Measurements from ENCODE around the gene ATP8B3.

ATP8B3 gene

GRCh38 chr19:1839658-1840540 is 27.8 kb upstream of the ATP8B3 start:
- Histone ChIP-seq H3K27ac (no peak overlapping the region), H3K36me3 (replicated peaks) (no peaks in the 10 kb centered on the region), H3K4me3 (ENCODE audit: low read depth, low read length) (no peak overlapping the region), H3K27me3 (replicated peaks) (no peaks in the 10 kb centered on the region)
- DNase-seq = no peak
- no peak for TF ChIP-seq CTCF (IDR thresholded peaks at IDR 0.05; ENCODE audit: low read depth, low read length, missing control alignments)
- in situ Hi-C loops (cut with HindIII; ENCODE audit: low pct_ligation_motif_present, low sequenced_read_pairs) = no loop called here

GRCh38 chr19:1837625-1838105 is 25.6 kb upstream of the ATP8B3 start:
- H3K36me3 ChIP-seq (replicated peaks) = no peaks in the 10 kb centered on the region
- in situ Hi-C loops (cut with HindIII; ENCODE audit: low pct_ligation_motif_present, low sequenced_read_pairs) = no loop called here
- DNase-seq = no peak
- H3K27me3 ChIP-seq (replicated peaks) = no peaks in the 10 kb centered on the region
- peak; percentile 97 for TF ChIP-seq CTCF (IDR thresholded peaks at IDR 0.05; ENCODE audit: low read depth, low read length, missing control alignments)
- H3K27ac ChIP-seq = no peak overlapping the region
- no peak overlapping the region for H3K4me3 ChIP-seq (ENCODE audit: low read depth, low read length)

GRCh38 chr19:1837222-1837565 is 25.1 kb upstream of the ATP8B3 start:
- TF ChIP-seq CTCF (IDR thresholded peaks at IDR 0.05; ENCODE audit: low read depth, low read length, missing control alignments) = no peak
- in situ Hi-C loops (cut with HindIII; ENCODE audit: low pct_ligation_motif_present, low sequenced_read_pairs) = no loop called here
- H3K27ac ChIP-seq = no peak overlapping the region
- H3K27me3 ChIP-seq (replicated peaks) = no peaks in the 10 kb centered on the region
- H3K4me3 ChIP-seq (ENCODE audit: low read depth, low read length) = no peak overlapping the region
- DNase-seq = no peak
- H3K36me3 ChIP-seq (replicated peaks) = no peaks in the 10 kb centered on the region

GRCh38 chr19:1836458-1837221 is 24.6 kb upstream of the ATP8B3 start:
- Histone ChIP-seq H3K36me3 (replicated peaks) (no peaks in the 10 kb centered on the region), H3K4me3 (ENCODE audit: low read depth, low read length) (no peak overlapping the region), H3K27ac (no peak overlapping the region), H3K27me3 (replicated peaks) (no peaks in the 10 kb centered on the region)
- no peak for DNase-seq
- in situ Hi-C loops (cut with HindIII; ENCODE audit: low pct_ligation_motif_present, low sequenced_read_pairs) = no loop called here
- TF ChIP-seq CTCF (IDR thresholded peaks at IDR 0.05; ENCODE audit: low read depth, low read length, missing control alignments) = no peak

GRCh38 chr19:1833540-1833939 is 21.5 kb upstream of the ATP8B3 start:
- Histone ChIP-seq H3K4me3 (ENCODE audit: low read depth, low read length) (no peak overlapping the region), H3K27ac (no peak overlapping the region), H3K36me3 (replicated peaks) (no peaks in the 10 kb centered on the region), H3K27me3 (replicated peaks) (no peaks in the 10 kb centered on the region)
- in situ Hi-C loops (cut with HindIII; ENCODE audit: low pct_ligation_motif_present, low sequenced_read_pairs) = no loop called here
- no peak for DNase-seq
- no peak for TF ChIP-seq CTCF (IDR thresholded peaks at IDR 0.05; ENCODE audit: low read depth, low read length, missing control alignments)

All from brain microvascular endothelial cell (primary cell).